AML-193 (cell line): ENCODE results near the gene PARVB.

Experiments
- DNase-seq, 2 experiments: peaks; one replicate each; lab custom pipeline; 2025; lab: John Stamatoyannopoulos, UW

The PARVB gene

GRCh38 chr22:44136112-44136511 lies 112.0 kb downstream of the PARVB start:
- DNase-seq = no peak

DNA sequence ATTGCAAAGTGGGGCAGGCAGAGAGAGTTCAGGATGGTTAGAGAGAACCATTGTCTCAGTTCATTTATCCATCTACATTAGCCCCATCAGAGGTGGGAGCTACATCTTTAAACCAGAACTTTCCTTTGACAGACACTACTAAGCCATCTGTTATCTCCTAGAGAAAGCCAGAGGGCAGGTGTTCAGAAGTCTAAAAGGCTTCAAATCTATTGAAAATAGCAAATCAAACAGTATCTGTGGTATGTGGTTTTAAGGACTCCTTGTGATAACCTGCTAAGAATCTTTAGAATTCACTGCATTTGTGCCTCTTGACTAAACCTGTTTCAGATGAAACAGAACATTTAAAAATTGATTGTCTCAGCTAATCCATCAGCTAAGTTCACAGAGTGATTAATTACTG lies 112.7 kb downstream of the PARVB start:
- DNase-seq = no peak

GRCh38 chr22:44137415-44137814 lies 113.3 kb downstream of the PARVB start:
- DNase-seq = no peak

GRCh38 chr22:44139773-44140172 lies 115.7 kb downstream of the PARVB start:
- DNase-seq = no peak

GRCh38 chr22:44142421-44143104 lies 118.5 kb downstream of the PARVB start:
- DNase-seq = no peak

DNA sequence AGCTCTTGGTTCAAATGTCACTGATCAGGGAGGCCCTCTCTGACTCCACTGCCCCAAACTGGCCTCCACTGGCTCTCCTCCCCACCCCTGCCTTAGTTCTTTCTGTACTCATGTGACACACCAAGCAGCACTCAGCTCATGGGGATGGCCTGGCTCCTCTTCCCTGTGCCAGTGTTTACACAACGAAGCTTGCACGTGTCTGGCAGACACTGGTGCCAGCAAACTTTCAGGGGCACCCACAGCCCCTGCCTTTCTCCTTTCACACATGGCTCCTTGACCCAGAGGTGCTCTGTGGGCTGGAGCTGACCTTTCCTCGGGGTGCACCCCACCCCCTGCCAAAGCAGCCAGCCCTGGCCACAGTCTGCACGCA lies 119.0 kb downstream of the PARVB start:
- DNase-seq = no peak

DNA sequence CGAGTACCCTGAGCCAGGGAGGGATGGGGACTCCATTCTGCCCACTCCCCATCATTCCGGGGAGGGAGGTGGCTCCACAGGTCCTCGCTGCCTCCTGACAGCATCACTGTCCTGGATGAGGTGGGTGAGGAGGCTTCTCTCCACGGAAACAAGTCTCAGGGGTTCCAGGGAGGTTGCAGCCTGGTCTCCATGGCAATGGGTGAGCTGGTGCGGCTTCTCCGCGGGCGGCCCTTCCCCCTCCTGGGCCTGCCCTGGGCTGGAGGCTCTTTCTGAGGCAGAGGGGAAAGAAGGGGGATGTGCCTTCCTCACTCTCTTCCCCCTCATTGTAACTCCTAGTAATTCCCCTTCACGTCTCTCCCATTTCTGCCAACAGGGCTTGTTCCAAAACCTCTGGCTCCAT lies 119.5 kb downstream of the PARVB start:
- DNase-seq = no peak

DNA sequence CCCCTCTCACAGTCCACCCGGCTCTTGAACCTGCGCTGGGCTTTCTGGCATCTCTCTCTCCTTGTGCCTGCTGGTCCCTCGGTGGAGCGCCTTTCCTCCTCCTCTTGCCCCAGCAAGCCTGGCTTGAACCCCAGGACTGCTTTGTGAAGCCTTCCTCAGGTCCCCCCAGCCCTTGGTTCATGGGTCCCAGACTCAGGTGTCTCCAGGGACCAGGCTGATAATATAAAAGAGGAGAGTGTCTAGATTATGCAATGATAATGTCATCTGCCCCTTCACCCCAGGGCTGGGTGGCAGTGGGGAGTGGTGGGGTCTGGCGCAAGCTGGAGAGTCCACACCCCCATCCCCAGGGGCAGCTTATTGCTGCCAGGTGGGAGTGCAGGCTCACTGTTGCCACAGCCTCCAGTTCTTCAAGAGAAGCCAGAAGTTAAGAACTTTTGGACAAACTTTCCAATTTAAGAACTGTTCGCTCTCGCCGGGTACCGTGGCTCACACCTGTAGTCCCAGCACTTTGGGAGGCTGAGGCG lies 120.0 kb downstream of the PARVB start:
- DNase-seq = no peak

GRCh38 chr22:44145544-44145943 lies 121.4 kb downstream of the PARVB start:
- DNase-seq = no peak

GRCh38 chr22:44146088-44146861 lies 122.2 kb downstream of the PARVB start:
- DNase-seq = no peak

DNA sequence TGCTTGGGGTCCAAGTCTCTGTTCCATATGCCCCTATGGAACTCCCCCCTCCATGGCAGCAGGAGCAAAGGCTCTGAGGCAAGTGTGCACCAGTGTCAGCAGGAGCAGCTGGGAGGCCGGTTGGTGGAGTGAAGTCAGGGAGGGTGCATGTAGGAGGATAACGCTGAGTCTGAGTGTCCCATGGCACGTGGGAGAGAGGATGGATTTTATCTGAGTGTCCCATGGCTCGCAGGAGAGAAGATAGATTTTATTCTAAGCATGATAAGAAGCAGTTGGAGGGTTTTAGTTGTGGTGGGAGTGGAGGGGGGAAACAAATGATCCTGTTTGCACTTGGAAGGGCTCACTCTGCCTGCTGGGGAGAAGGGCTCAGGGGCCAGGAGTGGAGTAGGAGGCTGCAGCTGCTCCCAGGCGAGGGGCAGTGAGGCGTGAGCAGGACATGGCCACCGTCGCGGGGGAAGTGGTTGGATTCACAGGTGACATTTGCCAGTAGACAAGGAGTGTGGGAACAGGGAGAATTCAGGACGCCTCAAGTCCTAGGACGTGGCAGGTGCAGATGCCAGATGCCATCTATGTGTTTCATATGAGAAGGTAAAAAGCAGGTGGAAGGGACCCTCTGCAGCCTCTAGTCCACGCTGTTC lies 123.0 kb downstream of the PARVB start:
- DNase-seq = no peak

GRCh38 chr22:44147821-44148574 lies 123.9 kb downstream of the PARVB start:
- DNase-seq = no peak

- DNase-seq = no peak
These were observed 127.6 kb downstream of the PARVB start for GRCh38 chr22:44151676-44152075.

GRCh38 chr22:44153710-44154109 lies 129.6 kb downstream of the PARVB start:
- no peak for DNase-seq

GRCh38 chr22:44154436-44154942 lies 130.4 kb downstream of the PARVB start:
- DNase-seq = no peak

DNA sequence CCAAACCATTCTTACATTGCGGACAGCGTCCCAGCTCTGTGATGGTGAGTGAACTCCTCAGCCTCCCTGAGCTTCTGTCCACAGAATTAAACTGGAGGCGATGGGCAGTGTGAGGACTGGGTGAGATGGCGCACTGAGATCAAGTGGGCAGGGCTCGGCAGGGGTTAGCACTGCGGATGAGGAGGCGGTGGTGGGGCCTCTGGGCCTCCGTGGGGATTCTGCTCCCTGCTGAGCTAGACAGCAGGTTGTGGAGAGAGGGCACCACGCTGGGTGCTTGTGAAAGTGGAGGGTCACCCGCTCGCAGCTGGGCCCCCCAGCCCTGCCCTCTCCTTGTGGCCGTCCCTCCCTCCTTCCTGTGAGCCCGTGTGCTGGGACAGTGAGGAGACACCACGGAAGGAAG lies 131.0 kb downstream of the PARVB start:
- no peak for DNase-seq

DNA sequence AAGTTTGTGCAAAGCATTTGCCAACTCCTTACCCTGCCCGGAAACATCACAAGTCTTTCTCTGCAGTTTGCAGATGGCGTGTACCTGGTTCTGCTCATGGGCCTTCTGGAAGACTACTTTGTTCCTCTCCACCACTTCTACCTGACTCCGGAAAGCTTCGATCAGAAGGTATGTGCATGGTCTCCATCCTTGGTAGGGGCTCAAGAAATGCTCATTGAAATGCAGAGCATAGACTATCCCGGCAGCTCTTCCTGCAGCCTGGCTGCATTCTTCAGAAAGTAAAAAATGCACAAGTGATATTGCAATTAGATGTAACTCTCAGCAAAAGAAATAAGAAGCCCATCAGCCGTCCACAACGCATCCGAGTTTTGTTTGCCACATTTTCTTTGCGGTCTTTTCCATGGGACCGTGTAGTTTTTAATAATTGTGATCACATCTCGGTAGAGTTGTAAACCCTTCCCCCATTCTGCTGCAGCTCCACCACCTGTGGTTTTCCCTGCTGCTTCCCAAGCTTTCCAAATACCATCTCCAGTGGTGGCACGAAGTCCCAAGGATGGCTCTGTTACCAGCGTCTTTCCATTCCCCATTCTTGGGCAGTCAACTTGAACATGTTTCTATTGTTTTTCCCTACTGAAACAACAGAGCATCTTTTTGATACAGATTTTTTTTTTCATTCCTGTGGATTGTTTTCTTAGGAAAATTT lies 134.0 kb downstream of the PARVB start:
- DNase-seq = no peak

GRCh38 chr22:44158816-44159215 lies 134.7 kb downstream of the PARVB start:
- DNase-seq = no peak

- no peak for DNase-seq
These were observed 135.1 kb downstream of the PARVB start for GRCh38 chr22:44159221-44159620.

GRCh38 chr22:44159811-44160210 lies 135.7 kb downstream of the PARVB start:
- no peak for DNase-seq

GRCh38 chr22:44160421-44160820 lies 136.3 kb downstream of the PARVB start:
- DNase-seq = peak; percentile 17 to 26
